ENCODE data around the gene LINS1.
"Not testable (repeated sequence)": the region's sequence is repeated elsewhere in the genome, so short reads cannot be mapped to it uniquely, and the experiment has no call there.

The LINS1 gene

DNA sequence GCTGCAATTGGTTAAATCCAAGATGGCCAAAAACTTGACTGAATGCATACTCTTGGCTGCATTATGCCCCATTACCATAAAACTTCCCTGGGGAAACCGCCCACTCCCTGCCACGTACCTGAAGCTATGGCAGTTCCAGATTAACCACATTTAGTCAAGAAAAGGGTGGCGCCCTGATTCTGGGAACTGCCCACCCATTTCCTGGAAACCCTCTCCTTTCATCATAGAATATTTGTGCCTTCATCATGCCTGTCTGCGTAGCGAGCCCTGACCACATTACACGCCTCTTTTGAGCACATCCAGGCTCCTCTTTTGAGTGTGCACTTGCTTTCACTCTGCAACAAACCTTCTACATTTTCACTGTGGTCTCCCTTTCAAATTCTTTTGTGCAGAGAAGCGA lies 5.2 kb downstream of the LINS1 start:
- TF ChIP-seq, protein P1, sequence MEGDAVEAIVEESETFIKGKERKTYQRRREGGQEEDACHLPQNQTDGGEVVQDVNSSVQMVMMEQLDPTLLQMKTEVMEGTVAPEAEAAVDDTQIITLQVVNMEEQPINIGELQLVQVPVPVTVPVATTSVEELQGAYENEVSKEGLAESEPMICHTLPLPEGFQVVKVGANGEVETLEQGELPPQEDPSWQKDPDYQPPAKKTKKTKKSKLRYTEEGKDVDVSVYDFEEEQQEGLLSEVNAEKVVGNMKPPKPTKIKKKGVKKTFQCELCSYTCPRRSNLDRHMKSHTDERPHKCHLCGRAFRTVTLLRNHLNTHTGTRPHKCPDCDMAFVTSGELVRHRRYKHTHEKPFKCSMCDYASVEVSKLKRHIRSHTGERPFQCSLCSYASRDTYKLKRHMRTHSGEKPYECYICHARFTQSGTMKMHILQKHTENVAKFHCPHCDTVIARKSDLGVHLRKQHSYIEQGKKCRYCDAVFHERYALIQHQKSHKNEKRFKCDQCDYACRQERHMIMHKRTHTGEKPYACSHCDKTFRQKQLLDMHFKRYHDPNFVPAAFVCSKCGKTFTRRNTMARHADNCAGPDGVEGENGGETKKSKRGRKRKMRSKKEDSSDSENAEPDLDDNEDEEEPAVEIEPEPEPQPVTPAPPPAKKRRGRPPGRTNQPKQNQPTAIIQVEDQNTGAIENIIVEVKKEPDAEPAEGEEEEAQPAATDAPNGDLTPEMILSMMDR (IDR thresholded peaks at IDR 0.05): no peak
- Histone ChIP-seq H3K4me3 (no peak overlapping the region), H3K9me3 (no peaks in the 10 kb centered on the region), H3K27ac (no peak overlapping the region), H3K36me3 (no peaks in the 10 kb centered on the region), H3K4me1 (peaks cover 0 to 34% (median 15%) of the 10 kb centered on the region in 4 donors), H3K27me3 (no peaks in the 10 kb centered on the region)
- DNase-seq: no peak
- intact Hi-C loops (cut with DNase I; ENCODE audit: low total_unique reads): no loop called here

DNA sequence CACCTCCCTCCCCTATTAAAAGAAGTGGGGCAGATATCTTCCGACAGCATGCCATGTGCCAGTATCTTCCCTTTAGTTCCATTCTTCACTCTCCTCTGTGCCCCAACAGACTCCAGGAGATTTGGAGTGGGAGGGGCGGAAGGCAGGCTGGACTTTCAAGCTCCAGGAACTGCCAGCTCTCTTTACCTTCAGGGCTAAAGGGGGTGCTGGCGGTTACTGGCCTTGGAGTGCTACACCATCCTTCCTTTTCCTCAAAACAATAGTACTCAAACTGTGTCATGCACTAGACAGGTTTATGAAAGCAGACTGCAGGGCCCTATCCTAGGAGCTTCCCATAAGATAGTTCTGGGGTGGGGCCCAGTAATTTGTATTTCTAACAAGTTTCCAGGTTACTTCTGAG lies 6.0 kb downstream of the LINS1 start:
- intact Hi-C loops (cut with DNase I; ENCODE audit: low total_unique reads): no loop called here
- no peaks in the 10 kb centered on the region for H3K36me3 ChIP-seq
- TF ChIP-seq, protein P1 (IDR thresholded peaks at IDR 0.05): no peak
- H3K27me3 ChIP-seq: no peaks in the 10 kb centered on the region
- no peak overlapping the region for H3K4me3 ChIP-seq
- DNase-seq: no peak
- no peak overlapping the region for H3K27ac ChIP-seq
- no peaks in the 10 kb centered on the region for H3K9me3 ChIP-seq
- peaks cover 0 to 29% (median 10%) of the 10 kb centered on the region in 4 donors for H3K4me1 ChIP-seq

DNA sequence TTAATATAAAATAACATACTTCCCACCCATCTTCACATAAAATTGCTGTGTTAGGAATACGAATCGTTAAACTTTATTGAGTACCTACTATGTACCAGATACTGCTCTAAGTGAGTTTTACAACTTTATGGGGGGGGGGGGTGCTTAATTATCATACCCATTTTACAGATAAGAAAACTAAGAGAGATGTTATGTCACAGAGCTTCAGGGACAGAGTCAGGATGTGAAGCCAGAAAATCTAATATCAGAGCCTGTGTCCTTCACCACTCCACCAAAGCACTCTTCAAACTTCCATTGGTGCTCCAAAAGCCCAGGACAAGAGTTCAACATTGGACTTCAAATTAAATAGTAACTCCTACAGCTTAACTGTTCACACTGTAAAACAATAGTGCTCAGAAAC lies 8.6 kb downstream of the LINS1 start:
- Histone ChIP-seq H3K27me3 (no peaks in the 10 kb centered on the region), H3K9me3 (no peaks in the 10 kb centered on the region), H3K36me3 (no peaks in the 10 kb centered on the region), H3K27ac (no peak overlapping the region), H3K4me1 (peaks cover 0 to 14% (median 0%) of the 10 kb centered on the region in 4 donors), H3K4me3 (no peak overlapping the region)
- intact Hi-C loops (cut with DNase I; ENCODE audit: low total_unique reads): no loop called here
- no peak for DNase-seq
- TF ChIP-seq, protein P1 (IDR thresholded peaks at IDR 0.05): no peak

DNA sequence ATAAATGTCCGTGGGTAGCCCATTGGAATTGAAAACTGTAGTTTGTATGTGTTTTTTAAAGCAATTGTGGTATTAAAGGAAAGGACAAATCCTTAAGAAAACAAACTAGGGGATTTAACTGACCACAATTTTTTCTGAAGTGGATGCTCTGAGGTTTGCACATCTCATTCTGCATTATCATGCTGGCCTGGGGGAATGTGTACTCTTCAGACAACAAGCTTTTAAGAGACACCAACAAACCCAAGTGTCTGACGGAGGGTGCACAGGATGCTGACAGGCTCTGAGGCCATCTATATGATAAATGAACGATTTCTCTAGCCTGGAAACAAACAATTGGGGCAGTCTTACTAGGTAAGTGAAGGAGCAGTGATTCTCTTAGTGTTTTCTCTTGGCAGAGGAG lies 9.1 kb downstream of the LINS1 start:
- Histone ChIP-seq H3K4me3 (no peak overlapping the region), H3K4me1 (peaks cover 0 to 14% (median 0%) of the 10 kb centered on the region in 4 donors), H3K27ac (no peak overlapping the region), H3K27me3 (no peaks in the 10 kb centered on the region), H3K36me3 (no peaks in the 10 kb centered on the region), H3K9me3 (no peaks in the 10 kb centered on the region)
- TF ChIP-seq, protein P1 (IDR thresholded peaks at IDR 0.05): no peak
- intact Hi-C loops (cut with DNase I; ENCODE audit: low total_unique reads): no loop called here
- no peak for DNase-seq

DNA sequence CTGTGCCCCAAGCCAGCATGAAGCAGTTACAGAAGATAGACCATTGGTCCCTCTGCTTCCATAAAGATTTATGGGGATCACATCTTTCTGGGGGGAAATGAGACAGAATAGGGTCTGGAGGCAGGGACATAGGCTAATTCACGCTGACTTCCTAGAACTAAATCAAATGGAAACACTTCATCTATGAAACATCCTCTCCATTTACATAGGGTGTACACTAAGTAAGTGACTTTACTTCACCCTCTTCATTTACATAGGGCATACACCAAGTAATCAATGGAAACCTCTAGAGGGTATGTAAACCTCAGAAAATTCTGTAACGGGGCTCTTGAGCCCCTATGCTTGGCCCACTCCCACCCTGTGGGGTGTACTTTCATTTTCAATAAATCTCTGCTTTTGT lies 10.1 kb downstream of the LINS1 start:
- Histone ChIP-seq H3K27ac (no peak overlapping the region), H3K4me1 (peaks cover 0 to 8% (median 0%) of the 10 kb centered on the region in 4 donors), H3K36me3 (no peaks in the 10 kb centered on the region), H3K9me3 (no peaks in the 10 kb centered on the region), H3K4me3 (no peak overlapping the region), H3K27me3 (no peaks in the 10 kb centered on the region)
- DNase-seq: no peak
- TF ChIP-seq, protein P1 (IDR thresholded peaks at IDR 0.05): no peak
- intact Hi-C loops (cut with DNase I; ENCODE audit: low total_unique reads): no loop called here

DNA sequence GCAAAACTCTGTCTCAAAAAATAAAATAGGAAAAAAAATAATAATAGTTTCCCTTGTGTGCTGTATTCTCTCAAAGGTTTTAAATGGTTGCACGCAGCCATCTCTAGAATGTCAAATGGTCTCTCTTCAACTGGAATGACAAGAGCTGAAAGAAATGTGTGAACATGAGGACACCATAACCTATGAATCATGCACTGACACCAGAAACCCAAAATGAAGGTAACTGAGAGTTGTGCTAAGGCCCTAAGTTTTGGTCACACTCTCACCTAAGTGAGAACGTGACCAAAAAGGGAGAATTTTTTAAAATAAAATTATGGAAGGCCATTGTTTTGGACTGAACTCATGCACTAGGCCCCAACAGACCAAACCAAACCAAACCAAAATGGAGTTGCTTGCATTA lies 10.8 kb downstream of the LINS1 start:
- intact Hi-C loops (cut with DNase I; ENCODE audit: low total_unique reads); H3K4me1 ChIP-seq; H3K9me3 ChIP-seq; H3K36me3 ChIP-seq; H3K27me3 ChIP-seq; H3K27ac ChIP-seq; H3K4me3 ChIP-seq; DNase-seq: not testable (repeated sequence)
